NB4 (cell line): Measurements from ENCODE around the gene FAIM2.

Experiments used
- DNase-seq: peaks from one replicate; pipeline ENCODE4 v3.0.0; 2010; ENCODE audit warnings: low read depth
- H3K4me3 ChIP-seq: one replicate; pipeline ENCODE4 v1.5.1; 2011; ENCODE audit warnings: mild to moderate bottlenecking, low read depth, low read length, moderate library complexity
- CTCF ChIP-seq: IDR thresholded peaks from one replicate; pipeline ENCODE4 v1.5.1; 2012; ENCODE audit warnings: low read depth, low read length
- MYC ChIP-seq: IDR thresholded peaks from 2 replicates; pipeline ENCODE4 v1.6.1; 2011; ENCODE audit warnings: low read depth, low read length
- POLR2A ChIP-seq: IDR thresholded peaks from 2 replicates; pipeline ENCODE4 v1.6.1; 2011; ENCODE audit warnings: mild to moderate bottlenecking; ENCODE audit not compliant: insufficient read length; ENCODE audit errors: extremely low read depth
- TF ChIP-seq, protein P1 (sequence below): IDR thresholded peaks from 2 replicates; pipeline ENCODE4 v1.6.1; 2011; ENCODE audit warnings: low read depth, low read length

FAIM2 gene

DNA sequence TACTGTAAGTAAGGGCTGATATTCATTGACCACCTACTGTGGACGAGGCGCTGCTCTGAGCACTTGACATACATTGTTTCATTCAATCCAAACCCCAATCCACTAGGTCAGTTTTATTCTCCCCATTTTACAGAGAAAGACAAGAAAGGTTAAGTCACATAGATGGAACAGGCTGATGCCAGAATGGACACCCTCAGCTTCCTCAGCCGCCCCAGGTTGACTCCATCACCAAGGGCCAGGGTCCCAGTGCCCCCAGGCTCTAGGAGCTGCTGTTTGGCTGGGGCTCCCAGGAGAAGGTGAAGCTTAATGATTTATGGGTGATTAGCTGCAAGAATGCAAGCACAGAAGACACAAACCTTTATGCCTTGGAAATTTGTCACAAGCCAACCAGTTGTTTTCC is 46.2 kb upstream of the FAIM2 start:
- no peak overlapping the region for H3K4me3 ChIP-seq
- DNase-seq = no peak
- TF ChIP-seq MYC (no peak), CTCF (no peak), POLR2A (no peak)
- TF ChIP-seq, protein P1, sequence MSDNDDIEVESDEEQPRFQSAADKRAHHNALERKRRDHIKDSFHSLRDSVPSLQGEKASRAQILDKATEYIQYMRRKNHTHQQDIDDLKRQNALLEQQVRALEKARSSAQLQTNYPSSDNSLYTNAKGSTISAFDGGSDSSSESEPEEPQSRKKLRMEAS = no peak

DNA sequence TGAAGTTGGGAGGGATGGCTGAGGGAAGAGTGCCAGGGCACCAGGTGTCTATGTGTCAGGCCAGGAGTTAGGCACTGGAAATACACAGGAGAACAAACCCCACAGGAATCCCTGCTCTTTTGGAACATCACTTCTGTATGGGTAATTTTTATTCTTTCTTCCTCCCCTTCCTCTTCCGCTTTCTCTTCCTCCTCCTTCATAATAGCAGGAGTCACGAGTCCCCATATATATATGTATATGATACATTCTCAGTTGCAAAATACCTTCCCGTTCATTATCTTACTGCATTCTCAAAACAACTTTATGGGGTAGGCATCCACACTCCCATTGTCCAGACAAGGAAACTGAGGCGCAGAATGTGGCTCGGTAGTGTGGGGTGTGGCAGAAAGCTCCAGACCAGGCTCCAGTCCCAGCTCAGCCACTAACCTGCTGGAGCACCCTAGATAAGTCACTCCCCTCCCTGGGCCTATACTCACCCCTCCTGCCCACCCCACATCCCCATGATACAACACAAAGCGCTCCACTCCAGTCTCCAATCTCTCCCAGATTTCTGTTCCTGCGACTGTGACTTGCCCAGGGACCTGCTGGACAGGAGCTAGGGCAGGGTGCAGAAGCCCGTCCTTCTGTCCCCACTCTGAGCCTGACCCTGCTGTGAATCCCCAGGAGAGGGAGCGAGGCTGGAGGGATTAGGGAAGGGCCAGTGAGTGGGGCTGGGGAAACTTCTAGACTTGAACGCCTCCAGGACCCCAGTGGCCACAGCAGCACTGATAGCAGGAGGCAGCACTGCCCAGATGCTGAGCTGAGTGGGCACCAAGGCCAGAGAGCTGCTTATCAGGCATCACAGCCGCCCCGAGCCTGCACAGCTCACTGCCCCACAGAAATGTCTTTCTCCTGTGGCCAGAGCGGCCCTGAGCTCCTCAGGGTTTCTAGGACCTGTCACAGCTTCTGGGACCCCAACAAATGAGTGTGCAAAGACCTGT is 45.5 kb upstream of the FAIM2 start:
- no peak overlapping the region for H3K4me3 ChIP-seq
- TF ChIP-seq, protein P1 = no peak
- no peak for TF ChIP-seq MYC
- no peak for TF ChIP-seq POLR2A
- no peak for TF ChIP-seq CTCF

DNA sequence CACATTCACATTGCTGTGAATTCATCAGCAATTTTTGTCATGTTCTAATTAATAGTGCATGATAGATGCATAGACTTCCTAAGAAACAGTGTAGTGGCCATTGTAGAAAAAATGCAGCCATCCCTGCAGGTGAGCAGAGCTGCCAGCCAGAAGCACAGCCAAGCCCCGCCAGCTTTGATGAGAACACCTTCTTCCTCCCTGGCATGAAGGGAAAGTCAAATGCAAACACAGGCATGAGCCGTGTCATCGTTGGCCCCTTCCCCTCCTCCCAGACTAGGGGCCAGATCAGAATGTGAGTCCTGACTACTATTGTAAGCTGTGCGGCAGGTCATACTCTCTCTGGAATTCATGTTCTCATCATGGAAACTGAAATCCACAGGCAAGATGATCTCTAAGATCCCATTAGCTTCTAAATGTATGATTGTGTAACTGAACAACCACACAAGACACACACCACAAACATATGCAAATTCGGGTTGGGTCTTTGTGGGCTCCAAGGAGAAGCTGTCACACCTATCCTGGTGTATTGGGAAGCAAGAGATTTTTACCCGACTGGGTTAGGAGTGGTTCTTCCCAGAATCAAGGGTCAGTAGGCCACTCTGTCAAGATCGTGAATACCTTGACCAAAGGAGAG is 44.0 kb upstream of the FAIM2 start:
- no peak overlapping the region for H3K4me3 ChIP-seq
- DNase-seq = no peak
- no peak for TF ChIP-seq POLR2A
- TF ChIP-seq, protein P1 = no peak

More for the DNA sequence above, 45.5 kb upstream of the FAIM2 start:
- no peak for DNase-seq

DNA sequence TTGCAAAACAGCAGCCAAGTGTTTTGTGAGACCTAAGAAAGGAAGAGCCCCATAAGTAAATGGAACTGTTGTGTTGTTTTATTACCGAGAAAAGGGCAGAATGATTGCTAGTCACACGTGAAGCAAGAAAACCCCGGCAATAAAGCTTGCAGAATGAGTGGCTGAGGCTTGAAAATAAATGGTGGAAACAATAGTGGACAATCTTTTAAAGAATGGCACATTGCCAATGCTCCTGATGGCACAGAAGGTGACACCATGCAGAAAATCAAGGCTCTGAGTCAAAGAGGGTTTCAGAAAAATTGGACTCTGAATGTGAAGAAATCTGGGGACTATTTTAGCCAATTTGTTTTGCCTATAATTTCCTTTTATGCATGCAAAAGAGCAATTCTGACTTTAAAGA is 42.8 kb upstream of the FAIM2 start:
- DNase-seq = no peak
- TF ChIP-seq, protein P1 = no peak
- TF ChIP-seq POLR2A = no peak
- no peak for TF ChIP-seq CTCF
- TF ChIP-seq MYC = no peak
- H3K4me3 ChIP-seq = no peak overlapping the region

- no peak for DNase-seq
- no peak for TF ChIP-seq CTCF
- TF ChIP-seq, protein P1 = no peak
- no peak for TF ChIP-seq POLR2A
- TF ChIP-seq MYC = no peak
- H3K4me3 ChIP-seq = no peak overlapping the region
These were observed 42.4 kb upstream of the FAIM2 start for GRCh38 chr12:49946086-49946485.
